ENCODE measurements around the gene ROBO2.

The ROBO2 gene

GRCh38 chr3:77142578-77142977, 102.7 kb downstream of the ROBO2 start:
- no peak for TF ChIP-seq CTCF (conservative IDR thresholded peaks at IDR 0.05; ENCODE audit: low read depth, low read length)
- DNase-seq (ENCODE audit: low read depth), result no peak
- H3K4me3 ChIP-seq (ENCODE audit: low read length), result no peak overlapping the region

GRCh38 chr3:77146004-77146403, 106.1 kb downstream of the ROBO2 start:
- no peak for DNase-seq (ENCODE audit: low read depth)
- H3K4me3 ChIP-seq (ENCODE audit: low read length), result no peak overlapping the region
- TF ChIP-seq CTCF (conservative IDR thresholded peaks at IDR 0.05; ENCODE audit: low read depth, low read length), result no peak

GRCh38 chr3:77147836-77148578, 108.1 kb downstream of the ROBO2 start:
- DNase-seq (ENCODE audit: low read depth), result no peak
- no peak for TF ChIP-seq CTCF (conservative IDR thresholded peaks at IDR 0.05; ENCODE audit: low read depth, low read length)
- H3K4me3 ChIP-seq (ENCODE audit: low read length), result no peak overlapping the region

- TF ChIP-seq CTCF (conservative IDR thresholded peaks at IDR 0.05; ENCODE audit: low read depth, low read length), result no peak
- DNase-seq (ENCODE audit: low read depth), result no peak
- no peak overlapping the region for H3K4me3 ChIP-seq (ENCODE audit: low read length)
These were observed 109.5 kb downstream of the ROBO2 start for GRCh38 chr3:77149382-77149781.

GRCh38 chr3:77150028-77150427, 110.1 kb downstream of the ROBO2 start:
- no peak for DNase-seq (ENCODE audit: low read depth)
- TF ChIP-seq CTCF (conservative IDR thresholded peaks at IDR 0.05; ENCODE audit: low read depth, low read length), result no peak
- no peak overlapping the region for H3K4me3 ChIP-seq (ENCODE audit: low read length)

GRCh38 chr3:77150759-77151158, 110.9 kb downstream of the ROBO2 start:
- no peak for TF ChIP-seq CTCF (conservative IDR thresholded peaks at IDR 0.05; ENCODE audit: low read depth, low read length)
- H3K4me3 ChIP-seq (ENCODE audit: low read length), result no peak overlapping the region
- DNase-seq (ENCODE audit: low read depth), result no peak
